GM10266 (cell line): Measurements from ENCODE around the gene DGKZ.

Source experiments
- DNase-seq: peaks from one replicate; pipeline ENCODE4 v3.0.0; 2012; ENCODE audit errors: extremely low spot score
- CTCF ChIP-seq: IDR thresholded peaks from 2 replicates; pipeline ENCODE4 v1.5.1; 2012; ENCODE audit warnings: mild to moderate bottlenecking, low read depth; ENCODE audit not compliant: control insufficient read depth, insufficient read depth; ENCODE audit errors: missing control alignments

Gene DGKZ

GRCh38 chr11:46351606-46352005 is 4.3 kb downstream of the DGKZ start:
- DNase-seq = no peak
- no peak for TF ChIP-seq CTCF

- DNase-seq = peak; percentile 64
- peak; percentile 89 for TF ChIP-seq CTCF
Measured at GRCh38 chr11:46352063-46352841, 5.0 kb downstream of the DGKZ start.

GRCh38 chr11:46353698-46354097 is 6.4 kb downstream of the DGKZ start:
- no peak for DNase-seq
- TF ChIP-seq CTCF = no peak

GRCh38 chr11:46356924-46357482 is 9.7 kb downstream of the DGKZ start:
- no peak for TF ChIP-seq CTCF
- no peak for DNase-seq

- no peak for TF ChIP-seq CTCF
- DNase-seq = no peak
Measured at GRCh38 chr11:46357483-46357936, 10.2 kb downstream of the DGKZ start.

- no peak for DNase-seq
- TF ChIP-seq CTCF = no peak
Measured at GRCh38 chr11:46359953-46360352, 12.7 kb downstream of the DGKZ start.

- no peak for DNase-seq
- TF ChIP-seq CTCF = no peak
Measured at GRCh38 chr11:46360878-46361277, 13.6 kb downstream of the DGKZ start.
